GM12801 (cell line): ENCODE data around the gene ANKRD49.

ENCODE experiments used
- TF ChIP-seq, protein P1 (sequence below): IDR thresholded peaks from one replicate; pipeline ENCODE4 v1.5.1; 2011; ENCODE audit warnings: control low read depth; ENCODE audit not compliant: insufficient read length; ENCODE audit errors: extremely low read depth

Gene ANKRD49, protein sequence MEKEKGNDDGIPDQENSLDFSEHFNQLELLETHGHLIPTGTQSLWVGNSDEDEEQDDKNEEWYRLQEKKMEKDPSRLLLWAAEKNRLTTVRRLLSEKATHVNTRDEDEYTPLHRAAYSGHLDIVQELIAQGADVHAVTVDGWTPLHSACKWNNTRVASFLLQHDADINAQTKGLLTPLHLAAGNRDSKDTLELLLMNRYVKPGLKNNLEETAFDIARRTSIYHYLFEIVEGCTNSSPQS

GRCh38 chr11:94493281-94494125, at the start of gene ANKRD49, which contains the start of gene MRE11:
ANKRD49 (plus strand) TSS chr11:94493984; CDS start chr11:94496694, 2,710 bp downstream.
MRE11 (minus strand) TSS chr11:94493844; CDS start chr11:94492801, 1,043 bp downstream.
- TF ChIP-seq, protein P1, sequence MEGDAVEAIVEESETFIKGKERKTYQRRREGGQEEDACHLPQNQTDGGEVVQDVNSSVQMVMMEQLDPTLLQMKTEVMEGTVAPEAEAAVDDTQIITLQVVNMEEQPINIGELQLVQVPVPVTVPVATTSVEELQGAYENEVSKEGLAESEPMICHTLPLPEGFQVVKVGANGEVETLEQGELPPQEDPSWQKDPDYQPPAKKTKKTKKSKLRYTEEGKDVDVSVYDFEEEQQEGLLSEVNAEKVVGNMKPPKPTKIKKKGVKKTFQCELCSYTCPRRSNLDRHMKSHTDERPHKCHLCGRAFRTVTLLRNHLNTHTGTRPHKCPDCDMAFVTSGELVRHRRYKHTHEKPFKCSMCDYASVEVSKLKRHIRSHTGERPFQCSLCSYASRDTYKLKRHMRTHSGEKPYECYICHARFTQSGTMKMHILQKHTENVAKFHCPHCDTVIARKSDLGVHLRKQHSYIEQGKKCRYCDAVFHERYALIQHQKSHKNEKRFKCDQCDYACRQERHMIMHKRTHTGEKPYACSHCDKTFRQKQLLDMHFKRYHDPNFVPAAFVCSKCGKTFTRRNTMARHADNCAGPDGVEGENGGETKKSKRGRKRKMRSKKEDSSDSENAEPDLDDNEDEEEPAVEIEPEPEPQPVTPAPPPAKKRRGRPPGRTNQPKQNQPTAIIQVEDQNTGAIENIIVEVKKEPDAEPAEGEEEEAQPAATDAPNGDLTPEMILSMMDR, result no peak

DNA sequence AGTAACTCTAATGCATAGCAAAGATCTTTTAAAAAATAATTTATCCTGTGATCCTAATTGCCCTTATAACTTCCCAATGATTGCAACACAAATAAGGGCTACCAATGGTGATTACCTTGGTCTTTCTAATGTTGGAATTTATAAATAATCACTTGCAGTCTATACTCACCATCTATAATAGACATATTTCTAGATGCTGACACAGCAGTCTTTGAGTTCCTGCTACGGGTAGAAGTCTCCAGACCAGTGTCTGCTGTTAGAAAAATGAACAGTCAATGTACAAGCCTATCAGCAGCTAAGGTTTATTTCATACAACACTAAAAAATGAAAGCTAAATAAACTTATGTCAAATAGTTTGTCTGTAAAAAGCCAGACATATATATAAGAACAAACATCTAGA, 48.1 kb upstream of the ANKRD49 start:
- TF ChIP-seq, protein P1, result no peak

DNA sequence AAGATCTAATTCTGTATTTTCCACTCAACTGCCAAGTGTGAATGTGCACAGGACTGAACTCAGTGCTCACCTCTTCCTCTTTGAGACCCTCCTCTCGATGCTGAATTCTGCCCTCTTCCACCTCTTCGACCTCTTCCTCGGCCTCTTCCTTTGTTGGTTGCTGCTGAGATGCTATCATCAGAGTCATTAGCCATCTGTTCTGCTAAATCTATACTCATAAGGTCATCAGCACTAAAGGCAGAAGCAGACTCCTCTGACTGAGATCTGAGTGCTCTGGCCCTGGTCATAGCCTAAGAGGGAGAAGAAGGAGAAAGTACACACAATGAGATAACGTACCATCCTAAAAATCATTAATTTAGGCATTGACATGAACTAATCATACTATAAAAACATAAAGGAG, 46.6 kb upstream of the ANKRD49 start:
- TF ChIP-seq, protein P1, result no peak

GRCh38 chr11:94449029-94449428, 44.8 kb upstream of the ANKRD49 start:
- TF ChIP-seq, protein P1, result no peak

DNA sequence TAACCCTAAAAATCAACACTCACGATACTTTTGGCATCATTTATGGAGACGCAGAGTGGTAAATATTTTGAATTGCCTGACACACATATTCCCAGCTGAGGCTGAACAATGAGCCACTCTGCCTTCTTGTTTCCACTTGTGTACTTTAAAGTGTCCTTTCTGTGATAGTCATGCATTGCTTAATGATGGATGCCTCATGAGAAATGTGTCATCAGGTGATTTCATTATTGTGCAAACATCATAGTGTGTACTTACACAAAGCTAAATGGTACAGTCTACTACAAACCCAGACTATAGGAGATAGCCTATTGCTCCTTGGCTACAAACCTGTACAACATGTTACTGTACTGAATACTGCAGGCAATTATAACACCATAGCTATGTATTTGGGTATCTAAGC, 44.3 kb upstream of the ANKRD49 start:
- TF ChIP-seq, protein P1, result no peak

DNA sequence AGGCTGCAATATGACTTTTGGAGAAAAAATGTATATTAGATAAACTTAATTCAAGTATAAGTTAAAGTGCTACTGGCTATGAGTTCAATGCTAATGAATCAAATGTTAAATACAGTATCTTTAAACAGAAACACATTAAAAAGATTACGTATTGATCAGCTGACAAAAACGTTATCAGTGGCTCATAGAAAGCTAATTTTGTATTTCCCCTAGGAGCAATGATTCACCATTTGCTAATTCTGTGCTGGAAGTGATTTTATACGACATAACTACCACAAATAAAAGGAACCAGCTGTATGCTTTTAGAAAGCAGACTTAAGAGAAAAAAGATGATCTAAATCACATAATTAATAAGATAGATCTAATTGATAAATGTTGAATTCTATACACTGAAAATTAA, 43.7 kb upstream of the ANKRD49 start:
- TF ChIP-seq, protein P1, result no peak

DNA sequence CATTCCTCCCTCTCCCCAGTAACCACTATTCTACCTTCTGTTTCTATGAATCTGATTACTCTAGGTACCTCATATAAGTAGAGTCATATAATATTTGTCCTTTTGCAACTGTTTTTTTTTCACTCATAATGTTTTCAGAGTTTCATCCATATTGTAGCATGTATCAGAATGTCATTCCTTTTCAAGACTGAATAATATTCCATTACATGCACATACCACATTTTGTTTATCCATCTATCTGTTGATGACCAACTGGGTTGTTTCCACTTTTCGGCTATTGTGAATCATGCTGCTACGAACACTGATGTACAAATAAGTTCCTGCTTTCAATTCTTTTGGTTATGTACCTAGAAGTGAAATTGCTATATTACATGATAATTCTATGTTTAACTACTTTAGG, 40.8 kb upstream of the ANKRD49 start:
- TF ChIP-seq, protein P1, result no peak
